Measurements from ENCODE around the gene WAC. TPM values are rescaled to one million over a fixed set of nuclear protein-coding genes. Genes with fewer than 3 reads are reported as not detected.
"Not testable (repeated sequence)": the region's sequence is repeated elsewhere in the genome, so short reads cannot be mapped to it uniquely, and the experiment has no call there.

WAC gene
- total and polyA plus RNA-seq, 7 donors: 39.1 to 180 (median 132) TPM

DNA sequence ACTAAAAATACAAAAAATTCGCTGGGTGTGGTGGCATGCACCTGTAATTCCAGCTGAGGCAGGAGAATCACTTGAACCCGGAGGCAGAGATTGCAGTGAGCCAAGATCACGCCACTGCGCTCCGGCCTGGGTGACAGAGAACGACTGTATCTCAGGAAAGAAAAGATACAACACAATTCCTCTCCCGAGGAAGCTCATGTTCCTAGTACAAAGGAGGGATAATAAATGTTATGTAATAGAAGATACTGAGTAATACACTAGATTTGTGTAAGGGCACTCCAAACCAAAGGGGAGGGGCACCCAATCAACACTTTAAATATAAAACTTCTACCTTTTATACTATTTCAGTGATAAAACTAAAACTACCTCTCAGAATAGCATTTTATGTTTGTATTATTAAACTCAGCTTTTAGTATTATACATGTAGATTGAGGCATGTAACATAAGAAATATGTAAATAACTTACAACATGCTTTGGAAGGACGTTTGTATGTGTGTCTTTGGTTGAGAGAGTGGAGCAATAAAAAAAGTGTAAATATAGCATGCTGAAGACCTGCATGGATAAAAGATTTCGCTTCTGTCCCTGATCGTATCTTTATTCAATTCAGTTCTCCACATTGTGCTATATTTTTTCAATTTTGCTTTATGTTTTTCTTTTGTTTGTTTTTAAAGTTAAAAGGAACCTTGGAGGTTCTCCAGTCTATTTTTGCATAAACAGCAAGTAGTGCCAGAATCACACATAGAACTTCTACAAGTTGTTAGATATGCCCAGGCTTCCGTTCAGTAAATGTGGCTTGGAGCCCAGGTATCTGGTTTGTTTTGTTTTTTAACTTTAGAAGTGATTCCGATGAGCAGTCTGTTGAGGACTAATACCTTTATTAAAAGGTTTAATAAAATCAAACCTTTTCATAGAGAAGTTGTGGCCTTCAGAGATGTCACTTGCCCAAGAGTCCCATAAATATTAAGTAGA is 71.9 kb downstream of the WAC start:
- no peak for DNase-seq
- Histone ChIP-seq H3K27me3 (no peaks in the 10 kb centered on the region), H3K4me1 (peaks cover 0 to 57% (median 31%) of the 10 kb centered on the region in 4 donors), H3K27ac (no peak overlapping the region), H3K9me3 (no peaks in the 10 kb centered on the region), H3K4me3 (no peak overlapping the region), H3K36me3 (peaks cover 0 to 20% (median 3%) of the 10 kb centered on the region in 4 donors)
- WGBS, 2 donors: 63 to 79% methylated on average over 12 of the region's 12 CpGs
- no peak for TF ChIP-seq CTCF (IDR thresholded peaks at IDR 0.05)
- TF ChIP-seq POLR2AphosphoS5 (IDR thresholded peaks at IDR 0.05): no peak
- no peak for TF ChIP-seq POLR2A (IDR thresholded peaks at IDR 0.05)
- no peak for TF ChIP-seq EP300 (IDR thresholded peaks at IDR 0.05)
- intact Hi-C loops (cut with DNase I): no loop called here

DNA sequence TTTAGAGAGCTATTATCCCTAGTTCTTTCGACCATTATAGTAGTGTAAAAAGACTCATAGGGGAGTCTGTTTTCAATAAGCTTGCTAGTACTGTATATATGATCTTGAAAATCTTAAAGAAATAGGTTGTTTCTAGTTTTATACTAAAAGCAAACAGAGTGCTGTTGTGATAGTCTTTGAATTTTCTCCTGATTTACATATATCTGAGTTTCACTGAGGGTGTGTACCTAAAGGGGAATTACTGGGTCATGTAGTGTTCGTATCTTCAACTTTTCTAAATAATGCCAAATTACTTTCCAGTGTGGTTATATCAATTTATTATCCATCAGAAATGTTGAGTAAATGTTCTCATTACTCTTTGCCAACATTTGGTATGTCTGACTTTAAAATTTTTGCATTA is 73.7 kb downstream of the WAC start:
- H3K36me3 ChIP-seq: peaks cover 5 to 38% (median 10%) of the 10 kb centered on the region in 4 donors
- H3K27ac ChIP-seq: no peak overlapping the region
- H3K4me1 ChIP-seq: peaks cover 0 to 48% (median 30%) of the 10 kb centered on the region in 4 donors
- H3K4me3 ChIP-seq: no peak overlapping the region
- WGBS, 2 donors: 82 to 88% methylated on average over 2 of the region's 2 CpGs
- no peak for DNase-seq
- H3K27me3 ChIP-seq: no peaks in the 10 kb centered on the region
- intact Hi-C loops (cut with DNase I): no loop called here
- no peaks in the 10 kb centered on the region for H3K9me3 ChIP-seq
- TF ChIP-seq CTCF (IDR thresholded peaks at IDR 0.05): no peak
- no peak for TF ChIP-seq POLR2A (IDR thresholded peaks at IDR 0.05)
- no peak for TF ChIP-seq POLR2AphosphoS5 (IDR thresholded peaks at IDR 0.05)
- TF ChIP-seq EP300 (IDR thresholded peaks at IDR 0.05): no peak

GRCh38 chr10:28609636-28610035 is 76.7 kb downstream of the WAC start:
- H3K27ac ChIP-seq; H3K4me3 ChIP-seq; H3K9me3 ChIP-seq; DNase-seq; H3K27me3 ChIP-seq; intact Hi-C loops (cut with DNase I): not testable (repeated sequence)
- WGBS, 2 donors: 66 to 82% methylated on average over 3 of the region's 3 CpGs
- Histone ChIP-seq H3K4me1 (peaks cover 0 to 33% (median 21%) of the 10 kb centered on the region in 4 donors), H3K36me3 (peaks cover 16 to 68% (median 26%) of the 10 kb centered on the region in 4 donors)

- H3K27me3 ChIP-seq: no peaks in the 10 kb centered on the region
- no peaks in the 10 kb centered on the region for H3K9me3 ChIP-seq
- no peak overlapping the region for H3K4me3 ChIP-seq
- intact Hi-C loops (cut with DNase I): no loop called here
- DNase-seq: no peak
- H3K4me1 ChIP-seq: peaks cover 0 to under 1% (median 0%) of the 10 kb centered on the region in 4 donors
- WGBS, 2 donors: 97 to 98% methylated on average over 6 of the region's 6 CpGs
- TF ChIP-seq POLR2A (IDR thresholded peaks at IDR 0.05) (no peak), EP300 (IDR thresholded peaks at IDR 0.05) (no peak), POLR2AphosphoS5 (IDR thresholded peaks at IDR 0.05) (no peak), CTCF (IDR thresholded peaks at IDR 0.05) (no peak)
- no peak overlapping the region for H3K27ac ChIP-seq
- H3K36me3 ChIP-seq: peaks cover 16 to 100% (median 48%) of the 10 kb centered on the region in 4 donors
These were observed 80.0 kb downstream of the WAC start for GRCh38 chr10:28612877-28613276.

GRCh38 chr10:28616514-28616913 is 83.6 kb downstream of the WAC start:
- DNase-seq: no peak
- Histone ChIP-seq H3K27ac (no peak overlapping the region), H3K36me3 (peaks cover 14 to 93% (median 45%) of the 10 kb centered on the region in 4 donors), H3K4me3 (no peak overlapping the region), H3K9me3 (no peaks in the 10 kb centered on the region), H3K27me3 (no peaks in the 10 kb centered on the region), H3K4me1 (no peaks in the 10 kb centered on the region)
- TF ChIP-seq CTCF (IDR thresholded peaks at IDR 0.05) (no peak), POLR2AphosphoS5 (IDR thresholded peaks at IDR 0.05) (no peak), EP300 (IDR thresholded peaks at IDR 0.05) (no peak), POLR2A (IDR thresholded peaks at IDR 0.05) (no peak)
- intact Hi-C loops (cut with DNase I): no loop called here
- 94 to 97% methylated on average over 2 of the region's 2 CpGs for WGBS, 2 donors
